ENCODE data around the gene PPP1R12C. TPM values are rescaled to one million over a fixed set of nuclear protein-coding genes. Genes with fewer than 3 reads are reported as not detected.
A peak's percentile ranks its signal among the peaks of the same experiment; 100 is the strongest.

PPP1R12C gene
- total RNA-seq, 1 experiment from 2014 or later: 79.9 TPM

DNA sequence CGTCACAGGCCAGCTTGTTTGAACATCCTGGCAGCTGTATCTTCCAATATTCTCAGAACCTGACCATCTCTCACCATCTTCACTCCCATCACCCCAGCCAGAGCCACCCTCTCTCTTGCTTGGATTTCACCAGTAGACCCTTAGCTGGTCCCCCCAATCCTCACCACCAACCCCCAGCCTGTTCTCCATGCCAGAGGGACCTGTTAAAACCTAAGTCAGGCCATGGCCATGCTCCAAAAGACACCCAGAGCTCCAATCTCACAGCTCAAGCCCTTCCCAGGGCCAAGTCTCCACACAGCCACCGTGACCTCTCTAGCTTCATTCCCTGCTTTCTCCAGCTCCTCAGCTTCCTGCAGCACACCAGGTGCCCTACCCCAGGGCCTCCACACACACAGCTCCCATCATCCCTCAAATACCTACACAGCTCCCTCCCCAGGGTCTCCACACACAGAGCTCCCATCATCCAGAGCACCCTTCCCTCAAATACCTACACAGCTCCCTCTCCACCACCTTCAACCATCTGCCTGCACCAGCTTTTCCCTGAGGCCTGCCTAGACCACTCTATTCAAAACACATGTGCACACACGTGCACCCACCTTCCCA is 28.0 kb downstream of the PPP1R12C start:
- Histone ChIP-seq H2AK5ac (ENCODE audit: insufficient read length, low read length) (no peak overlapping the region), H3K23me2 (ENCODE audit: insufficient read length, low read depth, low read length, poor library complexity, severe bottlenecking) (peaks cover 20% of the 10 kb centered on the region), H3K18ac (ENCODE audit: insufficient read length, low read depth, low read length) (no peak overlapping the region), H2BK20ac (ENCODE audit: low read depth, low read length, poor library complexity, severe bottlenecking) (no peak overlapping the region), H3K9ac (ENCODE audit: extremely low read depth, insufficient read length, low read length) (no peak overlapping the region), H4K91ac (ENCODE audit: insufficient read length, low read depth, low read length) (no peak overlapping the region), H3K9me3 (ENCODE audit: control insufficient read depth, low read depth, low read length) (no peaks in the 10 kb centered on the region), H3T11ph (ENCODE audit: low read length) (no peak overlapping the region), H2BK12ac (ENCODE audit: insufficient read length, low read depth, low read length) (no peak overlapping the region), H2AFZ (ENCODE audit: low read length) (no peak overlapping the region), H3K27ac (ENCODE audit: insufficient read length, low read depth, low read length) (no peak overlapping the region), H3K4ac (ENCODE audit: low read depth, low read length) (no peak overlapping the region), H4K20me1 (ENCODE audit: control insufficient read depth, insufficient read depth, insufficient read length) (peaks cover 2% of the 10 kb centered on the region), H2BK15ac (ENCODE audit: low read depth, low read length) (no peak overlapping the region), H3K14ac (ENCODE audit: insufficient read depth, low read length) (no peak overlapping the region), H3K4me2 (ENCODE audit: insufficient read depth, insufficient read length, low read length) (no peak overlapping the region), H3K4me1 (ENCODE audit: insufficient read depth, low read length) (peaks cover 12% of the 10 kb centered on the region; the same call in 1 of the 2 replicates), H3K79me1 (ENCODE audit: insufficient read depth, low read depth, low read length, poor library complexity, severe bottlenecking) (no peaks in the 10 kb centered on the region), H4K5ac (ENCODE audit: insufficient read length, low read depth, low read length) (no peak overlapping the region), H4K8ac (replicated peaks; ENCODE audit: insufficient read length, low read depth, low read length) (no peak overlapping the region), H2BK120ac (ENCODE audit: low read depth, low read length, poor library complexity, severe bottlenecking) (no peak overlapping the region), H3K56ac (ENCODE audit: insufficient read length, low read depth, low read length) (no peak overlapping the region), H2BK5ac (ENCODE audit: insufficient read length, low read length) (no peak overlapping the region), H3K79me2 (ENCODE audit: insufficient read depth, low read length) (no peaks in the 10 kb centered on the region), H3K23ac (ENCODE audit: insufficient read length, low read depth, low read length) (no peak overlapping the region), H3K27me3 (ENCODE audit: insufficient read depth, low read length) (no peaks in the 10 kb centered on the region)
- H3K27ac Mint-ChIP-seq: peak overlapping the region in 2 of 3 experiments; percentile 33 to 36; a peak in 2 of 7 replicates
- H3K4me3 Mint-ChIP-seq: 0 out of 5 replicates have a peak overlapping the region, but pooled peaks of 1 of the 2 experiments have one; percentile 3
- H3K4me1 Mint-ChIP-seq: peaks cover 30 to 43% of the 10 kb centered on the region in 2 experiments
- H3K9me3 Mint-ChIP-seq: no peaks in the 10 kb centered on the region
- no peak for DNase-seq
- no CpG with 5 or more reads among the region's 3 CpGs for WGBS (ENCODE audit: extremely low coverage, insufficient read length, low lambda C conversion rate)
- peaks cover 27% of the 10 kb centered on the region for H3K27me3 Mint-ChIP-seq (ENCODE audit: low read depth)
- peaks cover 11 to 23% (median 19%) of the 10 kb centered on the region in 3 experiments; a peak in 6 of 7 replicates for H3K36me3 Mint-ChIP-seq (ENCODE audit: insufficient read depth in 1 of 3, low read depth in 3 of 3)
- TF ChIP-seq, protein P1, sequence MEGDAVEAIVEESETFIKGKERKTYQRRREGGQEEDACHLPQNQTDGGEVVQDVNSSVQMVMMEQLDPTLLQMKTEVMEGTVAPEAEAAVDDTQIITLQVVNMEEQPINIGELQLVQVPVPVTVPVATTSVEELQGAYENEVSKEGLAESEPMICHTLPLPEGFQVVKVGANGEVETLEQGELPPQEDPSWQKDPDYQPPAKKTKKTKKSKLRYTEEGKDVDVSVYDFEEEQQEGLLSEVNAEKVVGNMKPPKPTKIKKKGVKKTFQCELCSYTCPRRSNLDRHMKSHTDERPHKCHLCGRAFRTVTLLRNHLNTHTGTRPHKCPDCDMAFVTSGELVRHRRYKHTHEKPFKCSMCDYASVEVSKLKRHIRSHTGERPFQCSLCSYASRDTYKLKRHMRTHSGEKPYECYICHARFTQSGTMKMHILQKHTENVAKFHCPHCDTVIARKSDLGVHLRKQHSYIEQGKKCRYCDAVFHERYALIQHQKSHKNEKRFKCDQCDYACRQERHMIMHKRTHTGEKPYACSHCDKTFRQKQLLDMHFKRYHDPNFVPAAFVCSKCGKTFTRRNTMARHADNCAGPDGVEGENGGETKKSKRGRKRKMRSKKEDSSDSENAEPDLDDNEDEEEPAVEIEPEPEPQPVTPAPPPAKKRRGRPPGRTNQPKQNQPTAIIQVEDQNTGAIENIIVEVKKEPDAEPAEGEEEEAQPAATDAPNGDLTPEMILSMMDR (conservative IDR thresholded peaks at IDR 0.05): no peak

Measured in H9 (cell line).